Activated naive CD8-positive, alpha-beta T cell treated with anti-CD3 and anti-CD28 coated beads, Interleukin-2, amount 10 ng/mL, durations not matched to agents 7 days and 5 days (primary cell): ENCODE measurements around the gene PTPRN2. TPM values are rescaled to one million over a fixed set of nuclear protein-coding genes. Genes with fewer than 3 reads are reported as not detected.

Experiments used
- ATAC-seq: fragments of 150-1000 bp; cut with Tn5 transposase; one replicate; pipeline ENCODE4 v1.10.0; 2021; ENCODE audit warnings: low read depth, moderate library complexity
- POLR2A ChIA-PET: fragments of 350-600 bp; sonication (Branson Sonifier 250); formaldehyde crosslinking; loops from one replicate; lab custom pipeline; 2021; ENCODE audit warnings: antibody characterized with exemption; lab: Charles Lee
- DNase-seq: peaks from one replicate; pipeline ENCODE4 v3.0.0; 2021
- H3K27ac Mint-ChIP-seq: one replicate; pipeline ENCODE4 v1.8.0; 2022; ENCODE audit warnings: mild to moderate bottlenecking, mixed read lengths
- H3K27me3 Mint-ChIP-seq: one replicate; pipeline ENCODE4 v1.8.0; 2022; ENCODE audit warnings: mild to moderate bottlenecking, moderate library complexity, mixed read lengths
- H3K36me3 Mint-ChIP-seq: one replicate; pipeline ENCODE4 v1.8.0; 2021; ENCODE audit warnings: mild to moderate bottlenecking, mixed read lengths
- H3K4me1 Mint-ChIP-seq: one replicate; pipeline ENCODE4 v1.8.0; 2021; ENCODE audit warnings: mixed read lengths
- H3K4me3 Mint-ChIP-seq: one replicate; pipeline ENCODE4 v1.8.0; 2022; ENCODE audit warnings: mild to moderate bottlenecking, moderate library complexity, mixed read lengths
- H3K9me3 Mint-ChIP-seq: one replicate; pipeline ENCODE4 v1.8.0; 2021; ENCODE audit warnings: mixed read lengths
- total RNA-seq, 2 experiments: library from RNA; stranded (reverse); gene quantifications; one replicate each; pipeline ENCODE4 v1.2.3, GENCODE V29; 2021

Gene PTPRN2
- total RNA-seq, 2 experiments from 2014 or later = 4.5 to 4.9 TPM

DNA sequence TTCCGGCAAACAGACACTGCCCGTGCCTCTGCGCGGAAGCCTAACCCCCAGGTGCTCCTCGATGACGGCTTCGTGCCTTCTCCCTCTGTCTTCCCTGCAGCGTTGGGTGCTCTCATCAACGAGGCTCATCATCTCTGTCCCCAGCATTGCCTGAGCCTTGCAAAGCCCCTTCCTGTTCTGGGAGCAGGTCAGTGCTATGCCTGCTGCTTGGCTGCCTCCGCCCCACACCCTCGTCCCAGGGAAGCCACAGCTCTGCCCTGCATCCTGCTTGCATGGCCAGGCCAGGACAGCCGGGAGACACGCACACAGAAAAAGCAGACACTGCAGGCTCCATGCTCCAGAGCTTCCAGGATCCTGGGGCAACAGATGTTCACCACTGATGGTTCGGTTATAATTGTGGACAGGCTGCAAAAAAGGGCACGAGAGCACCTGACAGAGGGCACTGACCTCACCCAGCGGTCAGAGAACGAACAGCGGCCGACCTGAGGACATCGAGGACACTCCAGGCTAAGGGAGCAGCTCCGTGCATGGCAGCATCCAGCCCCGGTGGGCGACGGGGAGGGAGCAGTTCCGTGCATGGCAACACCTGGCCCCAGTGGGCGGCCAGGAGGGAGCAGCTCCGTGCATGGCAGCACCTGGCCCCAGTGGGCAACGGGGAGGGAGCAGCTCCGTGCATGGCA lies 265.5 kb downstream of the PTPRN2 start:
- H3K27me3 Mint-ChIP-seq = peaks cover 5% of the 10 kb centered on the region
- no peak for DNase-seq
- no peaks in the 10 kb centered on the region for H3K4me1 Mint-ChIP-seq
- H3K36me3 Mint-ChIP-seq = peaks cover 5% of the 10 kb centered on the region
- H3K9me3 Mint-ChIP-seq = peaks cover 10% of the 10 kb centered on the region
- ATAC-seq = no peak
- H3K27ac Mint-ChIP-seq = no peak overlapping the region
- H3K4me3 Mint-ChIP-seq = no peak overlapping the region
- POLR2A ChIA-PET = no interaction called here

DNA sequence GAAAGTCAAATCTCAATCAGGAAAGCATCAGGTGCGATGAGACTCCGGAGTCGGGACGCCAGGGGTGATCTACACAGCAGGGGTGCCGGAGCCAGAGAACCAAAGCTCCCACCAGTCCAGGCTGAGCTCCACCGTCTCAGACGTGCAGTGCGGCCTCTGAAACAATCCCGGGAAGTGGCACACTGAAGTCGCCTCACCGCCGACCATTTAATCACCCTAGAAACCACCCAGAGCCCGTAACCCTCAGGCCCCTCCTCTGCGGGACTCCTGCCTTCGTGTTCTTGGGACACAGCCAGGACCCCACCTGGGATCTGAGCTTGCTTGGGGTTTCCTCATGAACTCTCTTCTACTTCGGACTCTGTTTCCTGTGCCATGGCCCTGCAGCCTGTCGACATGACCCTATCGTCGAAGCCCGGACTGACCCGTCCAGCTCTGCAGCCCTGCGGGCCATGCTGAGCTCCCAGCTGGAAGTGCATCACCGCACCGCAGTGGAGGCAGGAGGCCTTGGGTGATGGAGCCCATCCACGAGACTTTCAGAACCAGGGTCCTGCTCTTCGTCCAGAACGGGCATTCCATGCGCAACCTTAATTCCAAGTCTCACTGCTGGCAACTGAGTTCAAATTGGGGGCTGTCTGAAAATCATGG lies 266.4 kb downstream of the PTPRN2 start:
- Mint-ChIP-seq H3K27me3 (peaks cover 5% of the 10 kb centered on the region), H3K9me3 (peaks cover 2% of the 10 kb centered on the region), H3K4me1 (no peaks in the 10 kb centered on the region), H3K4me3 (no peak overlapping the region), H3K36me3 (no peaks in the 10 kb centered on the region), H3K27ac (no peak overlapping the region)
- DNase-seq (no peak), ATAC-seq (no peak)
- POLR2A ChIA-PET = no interaction called here

DNA sequence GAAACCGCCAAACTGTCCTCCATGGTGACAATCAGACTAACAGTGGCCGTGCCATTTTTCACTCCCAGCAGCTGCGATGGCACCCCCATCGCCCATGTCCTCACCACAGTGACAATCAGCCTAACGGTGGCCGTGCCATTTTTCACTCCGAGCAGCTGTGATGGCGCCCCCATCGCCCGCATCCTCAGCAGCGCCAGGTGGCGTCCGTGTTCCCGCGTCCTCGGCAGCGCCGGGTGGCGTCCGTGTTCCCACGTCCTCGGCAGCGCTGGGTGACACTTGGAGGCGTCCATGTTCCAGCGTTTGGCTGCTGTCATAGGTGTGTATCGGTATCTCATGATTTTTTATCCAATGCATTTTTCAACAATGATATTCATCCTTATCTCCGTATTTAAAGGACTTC lies 267.3 kb downstream of the PTPRN2 start:
- Mint-ChIP-seq H3K36me3 (no peaks in the 10 kb centered on the region), H3K4me1 (no peaks in the 10 kb centered on the region), H3K27me3 (peaks cover 5% of the 10 kb centered on the region), H3K4me3 (no peak overlapping the region), H3K9me3 (peaks cover 6% of the 10 kb centered on the region), H3K27ac (no peak overlapping the region)
- DNase-seq (no peak), ATAC-seq (no peak)
- POLR2A ChIA-PET = no interaction called here

DNA sequence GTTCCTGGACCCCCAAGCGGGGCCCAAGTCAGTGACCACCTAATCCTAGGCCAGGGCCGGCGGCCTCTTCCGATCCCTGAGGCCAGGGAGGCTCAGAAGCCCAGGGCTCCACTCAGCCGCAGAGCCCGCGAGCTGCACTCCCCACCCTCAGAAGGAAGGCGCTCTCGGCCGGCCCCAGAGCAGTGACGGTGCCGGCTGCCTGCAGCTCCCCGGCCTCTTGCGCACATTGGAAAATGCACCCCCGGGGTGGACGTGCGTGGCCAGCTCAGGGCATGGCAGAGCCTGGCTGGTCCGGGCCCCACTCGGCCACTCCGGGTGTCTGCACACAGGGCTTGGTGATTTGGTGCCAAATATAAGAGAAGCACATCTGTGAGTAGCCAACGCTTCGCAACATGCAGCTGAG lies 269.1 kb downstream of the PTPRN2 start:
- ATAC-seq (no peak), DNase-seq (no peak)
- Mint-ChIP-seq H3K4me3 (no peak overlapping the region), H3K36me3 (no peaks in the 10 kb centered on the region), H3K9me3 (peaks cover 8% of the 10 kb centered on the region), H3K27ac (no peak overlapping the region), H3K4me1 (no peaks in the 10 kb centered on the region), H3K27me3 (peaks cover 5% of the 10 kb centered on the region)
- POLR2A ChIA-PET = no interaction called here

DNA sequence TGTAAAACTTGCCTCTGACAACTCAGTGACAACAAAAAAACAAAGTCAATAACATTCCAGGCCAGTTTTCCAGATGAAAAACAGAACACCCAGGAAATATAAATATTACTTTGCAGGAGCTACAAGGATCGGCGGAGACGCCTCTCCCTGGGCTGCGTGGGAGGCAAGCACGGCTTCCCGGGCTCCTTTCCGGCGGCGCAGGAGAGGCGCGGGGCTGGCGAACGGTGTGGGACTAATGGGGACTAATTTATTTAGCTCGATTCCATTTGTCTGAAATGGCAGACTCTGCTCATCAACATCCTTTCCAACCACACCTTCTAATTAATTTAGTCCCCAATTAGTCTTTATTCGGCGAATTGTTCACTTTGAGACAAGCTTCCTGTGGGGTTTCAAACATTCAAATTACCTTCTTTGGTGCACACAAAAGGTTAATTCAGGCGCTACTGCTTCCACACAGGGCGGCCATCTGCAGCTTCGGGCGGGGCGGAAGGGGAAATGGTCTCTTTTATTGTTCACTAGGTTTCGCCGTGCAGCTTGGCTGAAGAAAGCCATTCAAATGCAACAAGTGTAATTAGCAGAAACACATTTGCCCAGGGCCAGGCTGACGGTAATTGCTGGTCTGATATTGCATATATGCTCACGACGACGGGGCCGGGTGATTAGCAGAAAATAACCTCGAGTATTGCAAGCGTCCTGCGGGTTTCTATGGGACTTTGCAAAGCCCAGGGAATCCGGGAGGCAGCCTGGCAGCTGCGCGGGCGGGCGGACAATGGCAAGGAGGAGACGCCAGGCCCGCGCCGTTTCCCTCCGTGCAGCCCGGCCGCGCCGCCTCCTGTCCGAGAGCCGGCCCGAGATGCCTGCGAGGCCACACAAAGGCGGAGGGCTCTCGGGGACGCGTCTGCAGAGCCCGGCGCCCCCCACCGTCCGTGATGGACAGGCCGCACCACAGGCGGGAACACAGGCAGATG lies 270.1 kb downstream of the PTPRN2 start:
- peaks cover 5% of the 10 kb centered on the region for H3K27me3 Mint-ChIP-seq
- H3K4me3 Mint-ChIP-seq = no peak overlapping the region
- no peak overlapping the region for H3K27ac Mint-ChIP-seq
- DNase-seq = no peak
- POLR2A ChIA-PET = no interaction called here
- H3K36me3 Mint-ChIP-seq = no peaks in the 10 kb centered on the region
- peaks cover 11% of the 10 kb centered on the region for H3K9me3 Mint-ChIP-seq
- no peaks in the 10 kb centered on the region for H3K4me1 Mint-ChIP-seq
- ATAC-seq = no peak

DNA sequence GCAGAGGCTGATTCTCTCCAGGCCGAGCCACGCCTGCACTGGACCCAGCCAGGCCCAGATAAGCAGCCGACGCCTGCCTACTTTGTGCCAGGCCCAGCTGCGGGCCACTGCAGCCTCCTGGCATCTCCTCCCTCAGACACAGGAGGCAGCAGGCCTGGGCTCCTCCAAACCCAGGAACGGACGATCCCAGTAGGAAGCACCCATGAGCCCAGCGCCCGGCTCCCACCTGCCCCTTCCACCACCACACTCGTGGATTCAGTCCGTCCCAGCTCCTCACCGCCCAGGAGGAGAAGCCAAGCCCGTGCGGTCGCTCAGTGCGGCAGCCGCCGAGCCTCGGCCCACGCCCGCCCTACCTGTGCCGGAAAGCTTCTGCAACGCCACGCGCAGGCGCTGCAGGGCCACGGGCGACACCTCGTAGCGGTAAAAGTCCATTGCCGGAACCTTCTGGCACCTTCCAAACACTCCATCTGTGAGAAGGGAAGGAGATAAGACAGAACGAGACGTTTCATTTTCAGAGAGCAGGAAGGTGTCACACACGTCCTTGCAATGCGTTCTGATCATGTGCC lies 271.1 kb downstream of the PTPRN2 start:
- H3K4me3 Mint-ChIP-seq = no peak overlapping the region
- H3K4me1 Mint-ChIP-seq = no peaks in the 10 kb centered on the region
- ATAC-seq (no peak), DNase-seq (no peak)
- POLR2A ChIA-PET = no interaction called here
- peaks cover 2% of the 10 kb centered on the region for H3K36me3 Mint-ChIP-seq
- H3K27ac Mint-ChIP-seq = no peak overlapping the region
- H3K9me3 Mint-ChIP-seq = peaks cover 19% of the 10 kb centered on the region
- peaks cover 5% of the 10 kb centered on the region for H3K27me3 Mint-ChIP-seq

DNA sequence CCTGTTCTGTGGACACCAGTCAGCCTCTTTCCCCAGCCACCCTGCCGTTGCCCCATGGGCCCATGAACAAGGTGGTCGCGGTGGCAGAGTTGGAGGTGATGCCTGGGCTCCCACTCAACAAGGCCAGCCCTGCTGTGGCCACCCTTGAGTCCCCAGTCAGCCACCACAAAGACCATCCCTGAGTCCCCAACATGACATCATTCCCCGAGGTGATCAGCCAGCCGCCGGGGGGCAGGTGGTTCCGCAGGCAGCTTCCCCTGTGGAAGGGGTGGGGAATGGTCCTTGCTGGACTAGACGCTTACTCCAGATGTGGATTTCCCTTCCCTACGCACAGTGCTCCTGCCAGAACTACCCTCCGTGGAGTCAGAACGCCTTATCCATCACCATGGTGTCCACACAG lies 271.7 kb downstream of the PTPRN2 start:
- H3K4me3 Mint-ChIP-seq = no peak overlapping the region

DNA sequence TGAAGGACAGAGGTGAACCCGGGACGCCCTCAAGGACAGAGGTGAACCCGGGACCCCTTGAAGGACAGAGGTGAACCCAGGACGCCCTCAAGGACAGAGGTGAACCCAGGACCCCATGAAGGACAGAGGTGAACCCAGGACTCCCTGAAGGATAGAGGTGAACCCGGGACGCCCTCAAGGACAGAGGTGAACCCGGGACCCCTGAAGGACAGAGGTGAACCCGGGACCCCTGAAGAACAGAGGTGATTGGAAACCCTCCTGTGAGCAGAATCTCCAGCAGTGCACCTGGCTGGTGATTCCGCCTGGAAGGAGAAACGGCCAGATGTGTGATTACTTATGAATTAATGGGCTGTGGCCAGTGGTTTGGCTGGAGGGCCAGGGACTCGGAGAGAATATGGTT lies 272.3 kb downstream of the PTPRN2 start:
- ATAC-seq = no peak
- H3K4me3 Mint-ChIP-seq = no peak overlapping the region
- H3K9me3 Mint-ChIP-seq = peaks cover 19% of the 10 kb centered on the region
- POLR2A ChIA-PET = no interaction called here
- H3K27ac Mint-ChIP-seq = no peak overlapping the region
- H3K4me1 Mint-ChIP-seq = no peaks in the 10 kb centered on the region
- peaks cover 2% of the 10 kb centered on the region for H3K36me3 Mint-ChIP-seq
- no peak for DNase-seq
- H3K27me3 Mint-ChIP-seq = peaks cover 5% of the 10 kb centered on the region

More for the DNA sequence above, 271.7 kb downstream of the PTPRN2 start:
- ATAC-seq = no peak
- H3K4me1 Mint-ChIP-seq = no peaks in the 10 kb centered on the region
- no peak overlapping the region for H3K27ac Mint-ChIP-seq
- POLR2A ChIA-PET = no interaction called here
- no peak for DNase-seq
- peaks cover 2% of the 10 kb centered on the region for H3K36me3 Mint-ChIP-seq
- H3K27me3 Mint-ChIP-seq = peaks cover 5% of the 10 kb centered on the region
- peaks cover 19% of the 10 kb centered on the region for H3K9me3 Mint-ChIP-seq

DNA sequence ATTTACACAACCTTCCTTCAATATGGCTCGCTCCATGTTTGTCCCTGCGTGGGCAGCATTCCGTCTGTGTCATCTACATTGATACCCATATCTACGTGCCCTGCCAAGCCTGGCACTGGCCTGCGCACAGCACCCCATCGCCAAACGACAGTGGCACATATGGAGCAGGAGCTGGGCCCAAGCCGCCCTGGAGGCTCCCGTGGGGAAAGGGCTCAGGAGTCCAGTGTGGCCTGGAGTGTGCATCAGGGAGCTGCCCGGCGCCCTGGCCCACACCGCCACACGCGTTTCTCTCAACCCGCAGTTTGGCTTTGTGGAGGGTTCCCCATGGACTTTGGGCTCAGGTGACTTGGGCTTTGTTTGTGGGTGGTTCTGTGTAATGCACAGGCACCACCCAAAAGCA lies 273.2 kb downstream of the PTPRN2 start:
- Mint-ChIP-seq H3K4me3 (no peak overlapping the region), H3K4me1 (no peaks in the 10 kb centered on the region), H3K27me3 (peaks cover 5% of the 10 kb centered on the region), H3K9me3 (peaks cover 18% of the 10 kb centered on the region), H3K36me3 (peaks cover 2% of the 10 kb centered on the region), H3K27ac (no peak overlapping the region)
- POLR2A ChIA-PET = no interaction called here
- DNase-seq (no peak), ATAC-seq (no peak)

DNA sequence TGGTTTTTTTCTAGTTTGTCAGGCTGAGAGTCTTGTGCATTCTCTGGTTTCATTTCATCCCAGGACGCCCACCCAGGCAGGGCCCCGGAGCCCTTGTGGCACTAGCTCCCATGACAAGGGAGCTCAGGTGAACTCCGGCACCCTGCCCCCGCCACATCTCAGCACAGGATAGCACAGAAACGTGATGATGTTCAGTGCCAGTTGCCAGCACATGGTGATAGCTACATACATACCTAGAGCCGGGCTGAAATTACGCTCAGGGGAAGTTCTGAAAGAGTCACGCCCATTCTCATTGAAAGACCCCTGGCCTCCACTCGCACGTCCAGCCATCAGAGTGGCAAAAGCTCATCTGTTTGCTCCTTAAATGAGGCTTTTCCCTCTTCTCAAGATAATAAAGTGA lies 273.7 kb downstream of the PTPRN2 start:
- DNase-seq (no peak), ATAC-seq (no peak)
- Mint-ChIP-seq H3K27ac (no peak overlapping the region), H3K36me3 (peaks cover 2% of the 10 kb centered on the region), H3K9me3 (peaks cover 22% of the 10 kb centered on the region), H3K4me1 (no peaks in the 10 kb centered on the region), H3K27me3 (peaks cover 5% of the 10 kb centered on the region), H3K4me3 (no peak overlapping the region)
- POLR2A ChIA-PET = no interaction called here

DNA sequence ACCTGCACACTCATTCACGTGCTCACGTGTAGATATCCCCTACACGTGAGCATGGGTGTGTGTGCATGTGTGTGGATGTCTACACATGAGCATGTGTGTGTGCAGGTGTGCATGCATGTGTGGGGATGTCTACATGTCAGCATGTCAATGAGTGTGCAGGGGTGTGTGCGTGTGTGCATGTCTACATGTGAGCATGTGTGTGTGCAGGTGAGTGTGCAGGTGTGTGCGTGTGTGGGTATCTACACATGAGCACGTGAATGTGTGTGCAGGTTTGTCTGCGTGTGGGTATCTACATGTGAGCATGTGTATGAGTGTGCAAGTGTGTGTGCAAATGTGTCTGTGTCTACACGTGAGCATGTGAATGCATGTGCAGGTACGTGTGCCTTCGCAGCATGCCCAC lies 274.8 kb downstream of the PTPRN2 start:
- Mint-ChIP-seq H3K27me3 (peaks cover 4% of the 10 kb centered on the region), H3K27ac (no peak overlapping the region), H3K4me1 (no peaks in the 10 kb centered on the region), H3K4me3 (no peak overlapping the region), H3K36me3 (peaks cover 2% of the 10 kb centered on the region), H3K9me3 (peaks cover 23% of the 10 kb centered on the region)
- DNase-seq (no peak), ATAC-seq (no peak)
- POLR2A ChIA-PET = no interaction called here

DNA sequence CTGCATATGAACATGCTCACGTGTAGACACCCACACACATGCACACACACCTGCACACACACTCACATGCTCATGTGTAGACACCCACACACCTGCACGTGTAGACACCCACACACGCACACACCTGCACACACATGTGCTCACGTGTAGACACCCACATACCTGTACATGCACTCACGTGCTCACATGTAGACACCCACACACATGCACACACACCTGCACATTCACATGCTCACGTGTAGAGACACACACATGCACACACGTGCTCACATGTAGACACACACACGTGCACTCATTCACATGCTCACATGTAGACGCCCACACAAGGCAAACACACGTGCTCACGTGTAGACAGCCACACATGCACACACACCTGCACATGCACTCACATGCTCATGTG lies 275.8 kb downstream of the PTPRN2 start:
- H3K4me1 Mint-ChIP-seq = no peaks in the 10 kb centered on the region
- no peak overlapping the region for H3K4me3 Mint-ChIP-seq
- POLR2A ChIA-PET = no interaction called here
- H3K36me3 Mint-ChIP-seq = peaks cover 2% of the 10 kb centered on the region
- peaks cover 27% of the 10 kb centered on the region for H3K9me3 Mint-ChIP-seq
- H3K27me3 Mint-ChIP-seq = no peaks in the 10 kb centered on the region
- ATAC-seq = no peak
- H3K27ac Mint-ChIP-seq = no peak overlapping the region
- no peak for DNase-seq

DNA sequence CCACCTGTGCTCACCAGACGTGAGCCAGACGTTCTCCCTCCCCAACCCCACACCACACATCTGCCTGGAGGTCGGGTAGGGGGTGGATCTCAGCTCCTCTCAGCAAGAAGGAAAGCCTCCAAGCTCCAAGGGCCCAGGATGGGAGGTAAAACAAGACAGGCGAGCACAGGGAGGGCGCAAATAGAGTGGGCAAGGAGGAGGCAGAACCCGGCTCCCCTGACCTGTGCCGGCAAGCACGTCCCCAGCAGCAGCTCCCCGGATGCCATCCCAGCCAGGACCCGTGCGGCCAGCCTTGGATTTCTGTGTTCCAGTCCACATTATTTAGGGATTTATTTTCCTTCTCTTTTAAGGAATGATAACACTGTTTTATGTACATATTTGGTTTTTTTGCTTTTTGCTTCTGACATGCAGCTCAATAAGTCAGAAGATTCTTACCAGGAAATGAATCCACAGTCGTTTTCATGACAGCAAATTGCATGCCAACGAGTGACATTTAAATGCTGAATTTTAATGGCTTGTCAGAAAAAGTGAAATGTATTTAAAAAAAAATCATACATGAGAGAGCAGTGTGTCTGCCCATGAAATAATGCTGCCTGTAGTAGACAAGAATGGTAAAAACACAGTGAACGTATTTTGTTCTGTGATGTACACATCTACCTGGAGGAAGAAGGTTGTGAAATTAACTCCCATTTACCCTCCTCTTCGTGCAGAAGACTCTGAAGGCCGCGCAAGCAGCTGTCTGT lies 276.5 kb downstream of the PTPRN2 start:
- peaks cover 2% of the 10 kb centered on the region for H3K36me3 Mint-ChIP-seq
- H3K27me3 Mint-ChIP-seq = no peaks in the 10 kb centered on the region
- H3K27ac Mint-ChIP-seq = no peak overlapping the region
- no peaks in the 10 kb centered on the region for H3K4me1 Mint-ChIP-seq
- no peak overlapping the region for H3K4me3 Mint-ChIP-seq
- no peak for ATAC-seq
- POLR2A ChIA-PET = no interaction called here
- H3K9me3 Mint-ChIP-seq = peaks cover 29% of the 10 kb centered on the region
- no peak for DNase-seq
